ENCODE results near the gene GRWD1. TPM values are rescaled to one million over a fixed set of nuclear protein-coding genes. Genes with fewer than 3 reads are reported as not detected.
"Not testable (repeated sequence)": the region's sequence is repeated elsewhere in the genome, so short reads cannot be mapped to it uniquely, and the experiment has no call there.

Gene GRWD1
- total RNA-seq, 1 donor from 2014 or later, result 38.4 TPM

DNA sequence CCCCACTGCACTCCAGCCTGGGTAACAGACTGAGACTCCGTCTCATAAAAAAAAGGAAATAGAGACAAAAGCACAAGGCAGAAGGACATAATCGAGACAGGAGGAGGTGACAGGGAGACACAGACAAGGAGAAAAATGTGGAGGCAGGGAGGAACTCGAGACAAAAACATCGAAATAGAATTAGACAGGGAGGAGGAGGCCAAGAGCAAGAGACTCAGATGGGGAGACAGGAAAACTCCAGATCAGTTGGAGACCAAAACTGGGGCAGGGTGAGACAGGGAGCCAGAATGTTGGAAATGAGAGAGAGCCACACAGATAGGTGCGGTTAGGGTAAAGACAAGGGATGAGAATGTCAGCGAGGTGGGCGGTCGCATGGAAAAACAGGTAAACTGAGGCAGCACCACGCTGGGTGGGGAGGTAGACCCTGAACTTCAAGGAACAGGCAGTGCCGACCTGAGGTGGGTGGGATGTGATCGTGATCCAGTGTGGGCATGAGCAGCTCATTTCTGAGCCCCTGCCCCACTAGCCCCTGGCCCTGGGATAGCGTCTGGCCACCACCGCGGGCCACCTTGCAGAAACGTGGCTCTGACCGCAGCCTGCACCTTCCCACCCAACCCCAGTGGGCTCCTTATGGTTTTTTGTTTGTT, 38.6 kb downstream of the GRWD1 start:
- H3K27ac Mint-ChIP-seq (ENCODE audit: unreplicated experiment), result no peak overlapping the region
- H3K4me3 Mint-ChIP-seq (ENCODE audit: unreplicated experiment), result no peak overlapping the region
- DNase-seq (ENCODE audit: extremely low spot score, unreplicated experiment), result no peak

DNA sequence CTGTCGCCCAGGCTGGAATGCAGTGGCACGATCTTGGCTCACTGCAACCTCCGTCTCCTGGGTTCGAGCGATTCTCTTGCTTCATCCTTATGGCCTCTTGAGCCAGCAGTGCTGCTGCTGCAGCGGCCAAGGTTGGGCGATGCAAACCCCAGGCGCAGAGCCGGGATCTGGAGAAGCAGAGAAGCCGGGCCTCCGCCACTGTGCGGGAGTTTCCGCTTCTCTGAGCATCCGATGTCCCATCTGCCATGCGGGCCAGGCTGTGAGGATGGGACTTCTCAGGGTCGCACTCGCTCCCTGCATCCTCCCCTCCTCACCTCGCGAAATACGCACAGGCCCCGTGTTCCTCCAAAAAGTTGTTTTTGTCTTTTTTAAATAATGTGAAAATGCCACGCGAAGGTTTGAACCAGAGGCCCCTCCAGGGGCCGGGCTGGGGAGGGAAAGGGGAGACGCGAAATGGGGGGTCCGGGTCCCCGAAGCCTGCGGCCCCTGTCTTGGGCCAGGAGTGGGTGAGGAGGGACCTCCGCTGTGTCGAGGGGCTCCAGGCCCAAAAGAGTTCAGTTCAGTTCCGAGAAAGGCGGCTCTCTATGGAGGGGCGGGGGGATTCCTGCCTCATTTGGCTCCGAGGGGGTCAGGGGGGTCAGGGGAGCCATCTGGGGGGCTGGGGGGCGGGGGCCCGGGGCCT, 39.3 kb downstream of the GRWD1 start:
- peaks cover 36% of the 10 kb centered on the region for H3K4me1 Mint-ChIP-seq (ENCODE audit: unreplicated experiment)
- no peak overlapping the region for H3K4me3 Mint-ChIP-seq (ENCODE audit: unreplicated experiment)
- TF ChIP-seq, protein P1, sequence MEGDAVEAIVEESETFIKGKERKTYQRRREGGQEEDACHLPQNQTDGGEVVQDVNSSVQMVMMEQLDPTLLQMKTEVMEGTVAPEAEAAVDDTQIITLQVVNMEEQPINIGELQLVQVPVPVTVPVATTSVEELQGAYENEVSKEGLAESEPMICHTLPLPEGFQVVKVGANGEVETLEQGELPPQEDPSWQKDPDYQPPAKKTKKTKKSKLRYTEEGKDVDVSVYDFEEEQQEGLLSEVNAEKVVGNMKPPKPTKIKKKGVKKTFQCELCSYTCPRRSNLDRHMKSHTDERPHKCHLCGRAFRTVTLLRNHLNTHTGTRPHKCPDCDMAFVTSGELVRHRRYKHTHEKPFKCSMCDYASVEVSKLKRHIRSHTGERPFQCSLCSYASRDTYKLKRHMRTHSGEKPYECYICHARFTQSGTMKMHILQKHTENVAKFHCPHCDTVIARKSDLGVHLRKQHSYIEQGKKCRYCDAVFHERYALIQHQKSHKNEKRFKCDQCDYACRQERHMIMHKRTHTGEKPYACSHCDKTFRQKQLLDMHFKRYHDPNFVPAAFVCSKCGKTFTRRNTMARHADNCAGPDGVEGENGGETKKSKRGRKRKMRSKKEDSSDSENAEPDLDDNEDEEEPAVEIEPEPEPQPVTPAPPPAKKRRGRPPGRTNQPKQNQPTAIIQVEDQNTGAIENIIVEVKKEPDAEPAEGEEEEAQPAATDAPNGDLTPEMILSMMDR (IDR thresholded peaks at IDR 0.05), result no peak
- no peaks in the 10 kb centered on the region for H3K9me3 Mint-ChIP-seq (ENCODE audit: unreplicated experiment)
- H3K36me3 Mint-ChIP-seq (ENCODE audit: unreplicated experiment), result no peaks in the 10 kb centered on the region
- H3K27ac Mint-ChIP-seq (ENCODE audit: unreplicated experiment), result no peak overlapping the region
- DNase-seq (ENCODE audit: extremely low spot score, unreplicated experiment), result no peak
- no peaks in the 10 kb centered on the region for H3K27me3 Mint-ChIP-seq (ENCODE audit: unreplicated experiment)

More for the DNA sequence above, 38.6 kb downstream of the GRWD1 start:
- peaks cover under 1% of the 10 kb centered on the region for H3K36me3 Mint-ChIP-seq (ENCODE audit: unreplicated experiment)
- no peaks in the 10 kb centered on the region for H3K9me3 Mint-ChIP-seq (ENCODE audit: unreplicated experiment)
- H3K4me1 Mint-ChIP-seq (ENCODE audit: unreplicated experiment), result peaks cover 36% of the 10 kb centered on the region
- no peaks in the 10 kb centered on the region for H3K27me3 Mint-ChIP-seq (ENCODE audit: unreplicated experiment)
- TF ChIP-seq, protein P1 (IDR thresholded peaks at IDR 0.05), result no peak

DNA sequence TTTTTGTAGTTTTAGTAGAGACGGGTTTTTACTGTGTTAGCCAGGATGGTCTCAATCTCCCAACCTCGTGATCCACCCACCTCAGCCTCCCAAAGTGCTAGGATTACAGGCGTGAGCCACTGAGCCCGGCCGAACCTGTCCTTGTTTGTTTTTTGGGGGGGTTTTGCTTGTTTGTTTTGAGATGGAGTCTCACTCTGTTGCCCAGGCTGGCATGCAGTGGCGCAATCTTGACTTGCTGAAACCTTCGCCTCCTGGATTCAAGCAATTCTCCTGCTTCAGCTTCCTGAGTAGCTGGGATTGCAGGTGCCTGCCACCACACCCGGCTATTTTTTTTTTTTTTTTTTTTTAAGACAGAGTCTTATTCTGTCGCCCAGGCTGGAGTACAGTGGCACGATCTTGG, 40.9 kb downstream of the GRWD1 start:
- not testable (repeated sequence) for H3K27ac Mint-ChIP-seq (ENCODE audit: unreplicated experiment); H3K9me3 Mint-ChIP-seq (ENCODE audit: unreplicated experiment); H3K27me3 Mint-ChIP-seq (ENCODE audit: unreplicated experiment); DNase-seq (ENCODE audit: extremely low spot score, unreplicated experiment); H3K4me3 Mint-ChIP-seq (ENCODE audit: unreplicated experiment); H3K36me3 Mint-ChIP-seq (ENCODE audit: unreplicated experiment)
- H3K4me1 Mint-ChIP-seq (ENCODE audit: unreplicated experiment), result peaks cover 39% of the 10 kb centered on the region

DNA sequence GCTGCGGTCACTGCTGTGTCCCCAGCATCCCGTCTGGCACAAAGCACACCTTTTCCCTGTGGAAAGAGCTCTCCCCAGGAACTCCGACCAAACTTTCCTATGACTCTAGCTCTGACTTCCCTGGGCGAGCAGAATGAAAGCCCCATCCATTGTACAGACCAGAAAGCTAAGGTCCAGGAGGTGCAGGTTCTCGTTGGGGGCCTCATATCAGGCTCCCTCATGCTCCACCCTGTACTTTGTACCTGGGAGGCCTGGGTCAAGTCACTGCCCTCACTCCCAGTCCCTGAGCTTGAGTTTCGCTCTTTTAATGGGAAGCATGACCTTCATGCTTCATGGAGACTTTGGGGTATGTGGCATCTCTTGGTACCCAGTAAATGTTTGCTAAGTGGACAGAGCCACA, 41.8 kb downstream of the GRWD1 start:
- Mint-ChIP-seq H3K9me3 (ENCODE audit: unreplicated experiment) (no peaks in the 10 kb centered on the region), H3K4me1 (ENCODE audit: unreplicated experiment) (peaks cover 36% of the 10 kb centered on the region), H3K36me3 (ENCODE audit: unreplicated experiment) (no peaks in the 10 kb centered on the region), H3K27ac (ENCODE audit: unreplicated experiment) (peak overlapping the region; percentile 13), H3K4me3 (ENCODE audit: unreplicated experiment) (no peak overlapping the region), H3K27me3 (ENCODE audit: unreplicated experiment) (no peaks in the 10 kb centered on the region)
- no peak for DNase-seq (ENCODE audit: extremely low spot score, unreplicated experiment)
- TF ChIP-seq, protein P1 (IDR thresholded peaks at IDR 0.05), result no peak

DNA sequence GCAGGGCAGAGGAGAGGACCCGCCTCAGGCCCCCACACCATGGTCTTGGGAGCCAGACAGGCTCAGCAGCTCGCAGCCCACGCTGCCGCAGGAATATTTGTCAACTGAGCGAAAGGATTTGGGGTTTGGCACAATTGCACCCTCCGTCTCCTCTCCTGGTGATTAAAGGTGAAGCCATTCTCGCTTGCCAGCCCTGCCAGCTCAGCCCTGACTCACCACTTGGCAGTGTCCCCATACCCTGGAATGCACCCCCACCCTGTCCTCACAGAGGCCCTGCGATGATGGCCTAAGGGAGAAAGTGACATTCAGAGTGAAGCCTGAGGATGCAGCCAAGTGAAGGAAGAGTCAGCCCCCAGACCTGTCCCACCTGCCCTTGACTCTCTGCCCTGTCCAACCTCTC, 42.2 kb downstream of the GRWD1 start:
- Mint-ChIP-seq H3K4me1 (ENCODE audit: unreplicated experiment) (peaks cover 40% of the 10 kb centered on the region), H3K4me3 (ENCODE audit: unreplicated experiment) (no peak overlapping the region), H3K27me3 (ENCODE audit: unreplicated experiment) (no peaks in the 10 kb centered on the region), H3K27ac (ENCODE audit: unreplicated experiment) (peak overlapping the region; percentile 13), H3K36me3 (ENCODE audit: unreplicated experiment) (no peaks in the 10 kb centered on the region), H3K9me3 (ENCODE audit: unreplicated experiment) (no peaks in the 10 kb centered on the region)
- TF ChIP-seq, protein P1 (IDR thresholded peaks at IDR 0.05), result no peak
- no peak for DNase-seq (ENCODE audit: extremely low spot score, unreplicated experiment)

DNA sequence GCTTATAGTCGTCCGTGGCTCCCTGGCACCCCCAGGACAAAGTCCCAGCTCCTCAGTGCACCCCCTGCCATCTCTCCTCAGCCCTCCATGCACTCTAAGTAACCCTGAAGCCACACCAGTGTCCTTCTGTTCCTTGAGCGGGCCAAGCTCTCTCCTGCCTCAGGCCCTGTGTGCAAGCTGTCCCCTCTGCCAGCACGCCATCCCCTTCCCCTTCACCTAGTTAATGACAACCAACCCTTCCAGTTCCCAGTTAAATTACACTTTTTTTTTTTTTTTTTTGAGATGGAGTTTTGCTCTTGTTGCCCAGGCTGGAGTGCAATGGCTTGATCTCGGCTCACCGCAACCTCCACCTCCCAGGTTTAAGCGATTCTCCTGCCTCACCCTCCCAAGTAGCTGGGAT, 42.7 kb downstream of the GRWD1 start:
- H3K4me1 Mint-ChIP-seq (ENCODE audit: unreplicated experiment), result peaks cover 40% of the 10 kb centered on the region
- not testable (repeated sequence) for H3K27me3 Mint-ChIP-seq (ENCODE audit: unreplicated experiment); H3K27ac Mint-ChIP-seq (ENCODE audit: unreplicated experiment); DNase-seq (ENCODE audit: extremely low spot score, unreplicated experiment); H3K9me3 Mint-ChIP-seq (ENCODE audit: unreplicated experiment); H3K4me3 Mint-ChIP-seq (ENCODE audit: unreplicated experiment); H3K36me3 Mint-ChIP-seq (ENCODE audit: unreplicated experiment)
